ENCODE results near the gene TMEM37.
"Not testable (repeated sequence)": the region's sequence is repeated elsewhere in the genome, so short reads cannot be mapped to it uniquely, and the experiment has no call there.

DNA sequence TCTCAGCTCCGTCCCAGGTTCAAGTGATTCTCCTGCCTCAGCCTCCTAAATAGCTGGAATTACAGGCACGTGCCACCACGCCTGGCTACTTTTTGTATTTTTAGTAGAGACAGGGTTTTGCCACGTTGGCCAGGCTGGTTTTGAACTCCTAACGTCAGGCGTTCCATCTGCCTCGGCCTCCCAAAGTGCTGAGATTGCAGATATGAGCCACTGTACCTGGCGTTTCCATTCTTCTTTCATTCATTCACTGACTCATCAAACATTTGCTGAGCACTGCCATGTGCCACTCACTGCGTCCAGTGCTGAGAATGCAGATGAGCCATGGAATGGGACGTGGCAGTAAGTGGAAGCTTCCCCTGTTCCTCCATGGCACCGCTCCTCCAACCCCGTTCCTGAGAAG, 28.0 kb upstream of the TMEM37 start:
- not testable (repeated sequence) for TF ChIP-seq POLR2A, POLR2AphosphoS5 (IDR thresholded peaks at IDR 0.05)
